ENCODE measurements around the gene GPR26.
"Not testable (repeated sequence)": the region's sequence is repeated elsewhere in the genome, so short reads cannot be mapped to it uniquely, and the experiment has no call there.

GPR26 gene

DNA sequence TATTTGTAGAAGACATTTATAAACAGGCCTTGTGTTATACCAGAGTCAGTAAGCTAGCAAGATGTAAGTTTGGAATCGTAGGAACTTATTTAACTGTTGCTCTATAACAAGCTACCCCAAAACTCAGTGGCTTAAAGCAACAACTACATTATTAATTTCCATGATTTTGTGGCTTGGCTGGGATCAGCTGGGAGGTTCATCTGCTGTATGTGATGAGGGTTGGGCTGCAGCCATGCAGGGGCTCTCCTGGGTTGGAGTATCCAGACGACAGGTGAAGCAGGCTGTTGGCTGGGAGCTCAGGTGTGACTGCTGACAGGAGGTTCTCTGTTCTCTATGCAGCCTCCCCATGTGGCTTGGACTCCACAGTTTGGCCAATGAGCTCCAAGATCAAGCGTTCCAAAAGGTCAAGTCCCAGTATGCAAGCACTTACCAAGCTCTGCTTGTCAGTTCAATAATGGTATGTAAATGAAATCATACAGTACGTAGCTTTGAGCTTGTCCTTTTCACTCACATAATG lies 52.4 kb downstream of the GPR26 start:
- DNase-seq: no peak

DNA sequence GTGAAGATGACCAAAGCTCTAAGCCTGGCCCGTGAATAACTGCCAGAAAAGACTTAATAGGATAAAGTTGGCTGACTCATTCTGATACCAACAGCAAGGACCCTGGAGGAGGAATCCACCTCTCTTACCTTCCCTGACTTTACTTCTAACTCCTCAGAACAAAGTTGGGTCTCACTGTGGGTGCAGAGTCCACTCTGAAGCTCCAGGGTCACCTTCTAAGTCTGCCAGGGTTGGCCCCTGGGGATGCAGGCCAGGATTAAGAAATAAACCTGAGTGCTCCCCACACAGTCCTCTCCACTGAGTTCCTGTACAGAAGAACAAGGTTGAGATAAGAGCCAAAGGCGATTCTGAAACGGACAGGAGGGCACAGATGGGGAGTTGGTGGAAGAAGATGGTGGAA lies 54.4 kb downstream of the GPR26 start:
- no peak for DNase-seq

DNA sequence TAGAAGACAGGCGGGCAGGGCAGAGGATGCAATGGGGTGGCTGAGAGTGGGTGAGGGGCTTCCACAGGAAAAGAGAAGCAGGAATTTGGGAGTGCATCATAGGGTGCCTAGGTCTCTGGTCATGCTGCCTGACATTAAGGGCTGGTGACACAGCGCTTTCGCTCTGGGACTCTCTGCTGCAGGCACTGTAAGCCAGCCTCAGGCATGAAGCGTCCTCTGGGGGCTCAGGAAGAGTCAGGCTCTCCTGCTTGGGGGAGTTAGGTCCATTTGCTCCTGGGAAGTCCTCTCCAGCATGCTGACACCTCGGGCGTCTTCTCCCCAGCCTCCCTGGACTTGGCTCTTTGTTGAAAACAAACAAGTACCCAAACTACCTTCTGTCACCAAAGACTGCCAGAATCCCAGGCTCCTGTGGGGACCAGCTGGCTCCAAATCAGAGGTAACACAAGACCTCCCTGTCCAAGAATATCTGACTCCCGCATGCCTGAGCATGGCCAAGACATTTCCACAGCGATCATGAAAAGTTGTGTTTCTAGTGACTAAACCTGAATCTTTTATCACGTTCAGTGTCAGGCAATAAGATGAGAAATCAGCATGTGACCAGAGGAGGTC lies 55.4 kb downstream of the GPR26 start:
- no peak for DNase-seq

DNA sequence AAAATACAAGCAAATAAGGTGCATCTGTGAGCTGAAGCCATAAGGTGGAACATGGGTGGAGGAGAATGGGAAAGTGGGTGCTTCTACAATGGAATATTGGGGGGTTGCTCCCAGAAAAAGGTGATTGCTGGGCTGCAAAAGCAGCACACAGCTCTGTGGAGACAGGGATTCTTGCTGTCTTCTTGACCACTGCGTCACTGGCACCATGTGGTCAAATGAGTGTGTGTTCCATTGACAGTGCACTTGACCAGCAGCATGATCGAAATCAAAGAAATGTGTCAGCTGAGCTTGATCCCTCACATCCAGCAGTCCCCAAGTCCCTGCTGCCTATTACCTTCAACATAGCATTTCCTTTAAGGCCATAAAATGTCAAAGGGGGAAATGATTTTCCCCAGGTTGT lies 56.2 kb downstream of the GPR26 start:
- DNase-seq: no peak

DNA sequence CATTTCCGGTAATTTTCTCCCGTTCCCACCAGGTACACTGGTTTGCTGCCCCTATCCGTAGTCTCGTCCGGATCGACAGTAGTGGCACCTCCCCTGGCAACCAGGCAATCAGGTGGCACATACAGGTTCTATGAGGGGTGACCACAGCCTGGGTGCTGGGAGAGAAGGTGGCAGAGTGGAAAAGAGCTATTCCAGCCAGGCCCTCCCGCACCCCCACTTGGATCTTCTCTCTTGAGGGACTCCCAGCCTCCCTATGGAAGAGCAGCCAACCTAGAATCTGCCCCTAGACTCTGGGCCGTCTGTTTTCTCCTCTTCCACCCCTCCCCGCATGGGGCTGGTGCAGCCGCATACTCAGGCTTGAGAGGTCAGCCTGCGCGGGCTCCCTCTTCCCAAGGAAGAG lies 58.6 kb downstream of the GPR26 start:
- no peak for DNase-seq

DNA sequence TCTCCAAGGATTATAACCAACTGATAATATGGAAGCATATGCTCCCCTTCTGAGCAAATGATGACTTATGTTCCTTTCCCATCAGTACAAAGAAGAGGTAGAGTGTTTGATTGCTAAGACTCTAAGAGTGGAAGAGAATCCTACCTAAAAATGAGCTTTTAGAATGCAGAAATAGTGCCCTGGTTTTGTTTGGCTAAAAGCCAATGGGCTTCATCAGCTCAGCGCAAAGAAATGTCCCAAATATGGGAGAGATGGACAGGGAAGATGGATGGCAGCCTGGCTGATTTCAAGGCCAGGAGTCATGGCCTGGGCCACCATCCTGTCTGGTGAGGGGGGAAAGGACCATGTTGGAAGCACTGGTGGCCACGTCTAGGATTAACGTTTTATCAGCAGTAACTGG lies 60.2 kb downstream of the GPR26 start:
- no peak for DNase-seq

DNA sequence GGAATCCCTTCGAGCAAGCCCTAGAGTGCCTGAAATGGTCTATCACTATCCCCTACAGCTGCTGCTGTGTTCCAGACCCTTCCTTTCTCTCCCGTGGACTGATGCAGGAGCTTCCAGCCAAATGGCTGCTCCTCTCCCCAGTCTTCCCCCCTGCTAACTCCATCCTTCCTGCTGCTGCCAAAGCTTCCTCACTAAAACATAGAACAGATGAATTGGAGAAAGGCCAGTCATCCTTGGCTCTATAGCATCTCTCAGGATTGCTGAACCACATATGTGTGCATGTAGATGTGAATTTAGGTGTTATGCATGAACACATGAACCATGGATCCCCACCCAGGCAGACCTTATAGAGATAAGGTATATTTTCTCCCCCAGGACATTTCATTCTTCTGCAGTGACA lies 60.7 kb downstream of the GPR26 start:
- no peak for DNase-seq

DNA sequence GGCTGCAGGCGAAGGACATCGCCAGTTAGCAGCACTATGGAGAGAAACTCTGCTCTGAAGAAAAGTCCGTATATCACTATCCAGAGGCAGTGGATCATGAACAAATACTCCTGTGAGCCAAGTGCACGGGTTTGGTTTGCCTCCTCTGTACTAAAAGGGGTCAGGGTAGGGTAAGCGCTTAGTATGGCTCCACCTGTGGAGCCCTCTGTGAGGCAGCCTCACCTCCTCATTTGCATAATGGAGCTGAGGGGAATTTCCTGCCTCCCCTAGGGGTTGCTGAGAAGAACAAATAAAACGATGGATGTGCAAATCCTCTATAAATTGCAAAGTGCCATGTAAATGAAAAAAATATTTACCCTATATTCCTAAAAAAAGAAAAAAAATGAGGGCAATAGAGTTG lies 63.4 kb downstream of the GPR26 start:
- DNase-seq: no peak

DNA sequence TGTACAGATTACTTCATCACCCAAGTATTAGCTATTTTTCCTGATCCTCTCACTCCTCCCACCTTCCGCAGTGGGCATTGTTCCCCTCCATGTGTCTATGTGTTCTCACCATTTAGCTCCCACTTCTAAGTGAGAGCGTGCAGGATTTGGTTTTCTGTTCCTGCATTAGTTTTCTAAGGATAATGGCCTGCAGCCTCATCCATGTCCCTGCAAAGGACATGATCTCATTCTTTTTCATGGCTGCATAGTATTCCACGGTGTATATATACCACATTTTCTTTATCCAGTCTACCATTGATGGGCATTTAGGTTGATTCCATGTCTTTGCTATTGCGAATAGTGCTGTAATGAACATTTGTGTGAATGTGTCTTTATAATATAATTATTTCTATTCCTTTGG lies 70.8 kb downstream of the GPR26 start:
- DNase-seq: not testable (repeated sequence)

DNA sequence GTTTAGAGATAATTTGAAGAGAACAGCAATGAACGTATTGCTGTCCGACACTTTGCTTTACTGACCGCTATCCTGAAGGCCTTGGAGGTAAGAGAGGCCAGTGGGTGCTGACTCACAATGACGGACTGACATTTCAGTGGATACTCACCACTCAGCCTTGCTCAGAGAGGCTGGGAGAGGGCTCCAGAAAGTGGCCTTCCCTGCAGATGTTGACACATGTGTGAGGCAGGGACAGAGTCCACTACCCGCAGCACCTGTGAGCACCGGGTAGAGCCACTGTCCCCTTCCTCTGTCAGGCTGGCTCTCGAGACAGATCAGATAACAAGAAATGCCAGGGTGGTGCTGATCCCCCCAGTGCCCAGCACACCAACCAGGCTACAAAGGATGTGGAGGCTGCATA lies 75.0 kb downstream of the GPR26 start:
- DNase-seq: no peak

DNA sequence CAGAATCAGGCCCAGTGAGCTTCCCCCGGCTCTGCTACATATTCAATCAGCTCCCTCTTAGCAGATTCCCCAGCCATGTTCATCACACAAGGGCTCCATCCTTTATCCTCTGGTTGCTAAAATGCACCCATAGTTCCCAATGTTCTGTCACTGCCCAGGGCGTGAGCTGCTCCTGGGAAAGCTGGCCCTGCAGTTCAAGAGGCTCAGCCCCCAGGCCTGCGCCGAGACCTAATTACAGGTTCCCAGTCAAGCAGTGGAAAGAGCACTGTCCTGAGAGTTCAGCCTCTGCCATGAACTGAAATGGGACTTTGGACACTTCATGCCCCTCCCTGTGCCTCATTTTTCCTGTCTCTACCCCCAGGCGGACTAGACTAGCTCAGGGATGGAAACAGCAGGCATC lies 75.6 kb downstream of the GPR26 start:
- no peak for DNase-seq

DNA sequence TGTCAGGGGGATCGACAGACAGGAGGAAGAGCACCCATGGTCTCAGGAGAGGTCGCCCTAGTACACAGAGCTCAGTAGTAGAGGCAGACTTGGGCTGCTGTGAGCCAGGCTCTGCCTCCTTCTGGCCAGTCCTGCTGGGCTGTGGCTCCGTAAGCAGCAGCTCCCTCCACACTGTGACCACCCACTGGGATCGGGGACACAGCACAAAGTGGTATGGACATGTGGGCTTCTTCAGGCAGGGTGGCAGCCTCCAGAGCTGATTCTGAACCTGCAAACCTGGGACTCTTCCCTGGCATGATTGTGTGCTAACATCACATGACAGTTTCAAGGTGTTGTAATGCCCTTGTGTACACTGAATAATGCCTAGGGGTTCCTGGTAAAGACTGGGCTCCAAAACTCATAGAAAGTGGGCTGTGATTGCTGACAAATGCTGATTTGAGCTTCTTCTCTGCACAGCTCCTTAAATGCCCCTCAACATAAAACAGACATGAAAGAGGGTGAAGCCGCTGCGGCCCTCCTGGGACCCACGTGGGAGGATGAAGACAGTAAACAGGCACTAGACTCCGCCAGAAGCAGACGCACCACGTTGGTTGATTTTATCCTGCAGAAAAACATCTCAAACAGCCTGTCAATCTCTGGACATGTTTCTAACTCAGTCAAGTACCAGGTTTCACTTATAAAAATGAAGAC lies 76.7 kb downstream of the GPR26 start:
- DNase-seq: no peak

DNA sequence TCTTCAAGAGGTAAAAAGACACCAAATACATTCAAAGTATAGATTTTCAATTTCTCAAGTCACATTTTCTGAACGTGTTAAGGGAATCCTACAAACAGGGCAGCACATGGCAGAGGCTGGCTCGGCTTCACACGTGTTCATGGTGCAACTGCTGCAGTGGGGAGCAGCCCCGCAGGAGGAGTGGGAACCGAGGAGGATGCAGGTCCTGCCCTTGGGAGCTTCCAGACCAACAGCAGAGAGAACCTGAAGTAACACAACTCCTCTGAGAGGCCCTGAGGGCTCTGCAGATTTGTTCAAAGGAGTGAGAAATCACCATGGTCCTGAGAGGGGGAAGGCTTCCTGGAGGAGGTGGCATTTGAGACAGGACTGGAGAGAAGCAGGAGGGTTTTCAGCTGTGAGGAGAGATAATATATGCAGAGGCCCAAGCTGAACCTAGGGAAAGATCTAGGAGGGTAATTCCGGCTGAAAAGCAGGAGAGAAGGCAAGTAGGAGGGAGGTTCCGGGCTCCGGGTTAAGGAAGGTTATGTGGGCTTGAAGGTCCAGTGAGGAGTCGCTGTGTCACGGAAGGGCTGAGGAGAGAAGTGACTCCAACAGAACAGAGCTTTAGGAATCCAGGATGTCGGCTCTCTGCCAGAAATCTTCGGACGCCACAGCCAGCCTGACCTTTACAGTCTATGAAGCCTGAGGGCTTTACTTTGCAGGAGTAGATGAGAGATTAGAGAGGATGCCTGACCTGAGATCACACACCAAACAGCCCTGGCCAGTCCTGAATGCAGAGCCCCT lies 77.5 kb downstream of the GPR26 start:
- no peak for DNase-seq

DNA sequence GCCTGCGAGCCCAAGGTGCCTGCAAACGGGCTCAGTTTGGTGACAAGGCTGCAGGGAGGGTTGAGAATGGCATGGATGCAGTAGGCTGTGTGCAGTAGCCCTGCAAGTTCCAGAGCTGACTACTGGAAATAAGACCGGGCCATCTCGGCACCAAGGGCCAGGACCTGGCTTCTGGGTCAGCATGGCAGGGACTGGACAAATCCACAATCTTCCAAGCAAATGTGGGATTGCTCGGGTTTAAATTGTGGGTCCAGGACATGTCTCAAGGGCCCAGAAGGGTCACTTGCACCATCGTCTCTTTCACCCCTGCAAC lies 78.0 kb downstream of the GPR26 start:
- DNase-seq: no peak

Measured in stimulated activated CD4-positive, alpha-beta T cell treated with anti-CD3 and anti-CD28 coated beads, Interleukin-2, amount 100 ng/mL, for 24 hours (primary cell).